ENCODE data around the gene FHOD1. TPM values are rescaled to one million over a fixed set of nuclear protein-coding genes. Genes with fewer than 3 reads are reported as not detected.

The FHOD1 gene
- total RNA-seq, 1 donor from 2014 or later, result 28.7 TPM

- Mint-ChIP-seq H3K36me3 (peaks cover 5% of the 10 kb centered on the region), H3K4me1 (peaks cover 23% of the 10 kb centered on the region), H3K4me3 (peak overlapping the region; percentile 100), H3K27me3 (ENCODE audit: low read depth) (no peaks in the 10 kb centered on the region), H3K9me3 (no peaks in the 10 kb centered on the region), H3K27ac (peak overlapping the region; percentile 68)
- DNase-seq (ENCODE audit: low spot score in 2 of 2, unreplicated experiment in 2 of 2), result peak in 1 of 2 experiments; percentile 48
- TF ChIP-seq CTCF (IDR thresholded peaks at IDR 0.05; ENCODE audit: unreplicated experiment), result no peak
Observed at GRCh38 chr16:67226295-67226803, 20.9 kb downstream of the FHOD1 start.

GRCh38 chr16:67223992-67224391 is 23.3 kb downstream of the FHOD1 start:
- peaks cover 8% of the 10 kb centered on the region for H3K36me3 Mint-ChIP-seq
- no peak for DNase-seq (ENCODE audit: low spot score in 2 of 2, unreplicated experiment in 2 of 2)
- no peak overlapping the region for H3K27ac Mint-ChIP-seq
- H3K4me3 Mint-ChIP-seq, result no peak overlapping the region
- H3K27me3 Mint-ChIP-seq (ENCODE audit: low read depth), result no peaks in the 10 kb centered on the region
- TF ChIP-seq CTCF (IDR thresholded peaks at IDR 0.05; ENCODE audit: unreplicated experiment), result no peak
- H3K9me3 Mint-ChIP-seq, result no peaks in the 10 kb centered on the region
- H3K4me1 Mint-ChIP-seq, result peaks cover 23% of the 10 kb centered on the region

GRCh38 chr16:67216612-67217490 is 30.4 kb downstream of the FHOD1 start:
- no peak overlapping the region for H3K4me3 Mint-ChIP-seq
- no peaks in the 10 kb centered on the region for H3K9me3 Mint-ChIP-seq
- DNase-seq (ENCODE audit: low spot score in 2 of 2, unreplicated experiment in 2 of 2), result no peak
- no peak overlapping the region for H3K27ac Mint-ChIP-seq
- TF ChIP-seq CTCF (IDR thresholded peaks at IDR 0.05; ENCODE audit: unreplicated experiment), result no peak
- peaks cover 11% of the 10 kb centered on the region for H3K36me3 Mint-ChIP-seq
- H3K4me1 Mint-ChIP-seq, result no peaks in the 10 kb centered on the region
- H3K27me3 Mint-ChIP-seq (ENCODE audit: low read depth), result no peaks in the 10 kb centered on the region

- Mint-ChIP-seq H3K36me3 (peaks cover 9% of the 10 kb centered on the region), H3K27me3 (ENCODE audit: low read depth) (no peaks in the 10 kb centered on the region), H3K4me1 (no peaks in the 10 kb centered on the region), H3K9me3 (no peaks in the 10 kb centered on the region), H3K27ac (no peak overlapping the region), H3K4me3 (no peak overlapping the region)
- TF ChIP-seq CTCF (IDR thresholded peaks at IDR 0.05; ENCODE audit: unreplicated experiment), result no peak
- DNase-seq (ENCODE audit: low spot score in 2 of 2, unreplicated experiment in 2 of 2), result no peak
Observed at GRCh38 chr16:67215706-67216105, 31.6 kb downstream of the FHOD1 start.

DNA sequence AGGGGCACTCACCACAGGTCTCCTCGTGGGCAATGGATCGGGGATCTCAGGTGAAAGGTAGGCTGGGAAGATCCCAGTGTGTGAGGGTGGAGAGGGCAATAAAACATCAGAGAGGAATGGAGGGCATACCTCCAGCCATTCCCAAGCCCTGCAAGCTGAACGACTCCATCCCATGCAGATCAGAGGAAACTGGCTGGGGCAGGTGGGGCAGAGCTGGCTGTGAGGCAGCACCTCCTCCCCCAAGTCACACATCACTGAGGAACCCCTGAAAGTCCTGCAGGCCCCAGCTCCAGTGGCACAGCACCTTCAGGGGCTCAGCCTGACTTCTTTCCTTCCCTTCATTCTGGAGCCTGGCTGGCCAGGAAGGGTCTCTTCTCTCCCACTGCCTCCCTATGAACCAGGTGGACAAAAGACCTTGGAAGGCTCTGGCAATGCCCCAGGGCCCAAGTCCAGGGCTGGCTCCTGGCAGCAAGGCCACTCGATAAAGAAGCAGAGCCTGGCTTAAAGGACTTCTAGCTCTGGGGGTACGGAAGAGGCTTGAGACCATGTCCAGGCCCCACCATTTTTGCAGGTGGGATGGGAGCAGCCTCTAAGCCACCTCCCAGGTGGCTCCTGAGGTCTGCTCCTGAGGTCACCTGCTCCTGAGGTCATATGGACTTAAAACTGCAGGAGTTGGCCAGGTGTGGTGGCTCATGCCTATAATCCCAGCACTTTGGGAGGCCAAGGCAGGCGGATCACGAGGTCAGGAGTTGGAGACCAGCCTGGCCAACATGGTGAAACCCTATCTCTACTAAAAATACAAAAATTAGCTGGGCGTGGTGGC is 33.9 kb downstream of the FHOD1 start:
- Mint-ChIP-seq H3K9me3 (no peaks in the 10 kb centered on the region), H3K27ac (no peak overlapping the region), H3K4me1 (no peaks in the 10 kb centered on the region), H3K36me3 (peaks cover 5% of the 10 kb centered on the region), H3K27me3 (ENCODE audit: low read depth) (no peaks in the 10 kb centered on the region), H3K4me3 (no peak overlapping the region)
- no peak for DNase-seq (ENCODE audit: low spot score in 2 of 2, unreplicated experiment in 2 of 2)
- TF ChIP-seq CTCF (IDR thresholded peaks at IDR 0.05; ENCODE audit: unreplicated experiment), result no peak
